GM23248 (cell line): Measurements from ENCODE around the gene PCSK5.

Experiments used
- EZH2 ChIP-seq: fragments of 200-600 bp; sonication (generic); IDR thresholded peaks from 2 replicates; pipeline ENCODE4 v1.6.1; 2018; ENCODE audit warnings: antibody characterized with exemption, mild to moderate bottlenecking; ENCODE audit not compliant: insufficient read depth, poor library complexity, severe bottlenecking
- EZH2phosphoT487 ChIP-seq: fragments of 200-600 bp; sonication (generic); IDR thresholded peaks from 2 replicates; pipeline ENCODE4 v1.6.1; 2018; ENCODE audit warnings: antibody characterized with exemption, moderate library complexity, mild to moderate bottlenecking, low read depth; ENCODE audit not compliant: insufficient read depth

- no peak for TF ChIP-seq EZH2
- no peak for TF ChIP-seq EZH2phosphoT487
These were observed 323.3 kb downstream of the PCSK5 start for GRCh38 chr9:76213751-76214150.
